Islet precursor cell (in vitro differentiated cells): ENCODE data around the gene IFT122.
A peak's percentile ranks its signal among the peaks of the same experiment; 100 is the strongest.

ENCODE experiments used
- DNase-seq: peaks from one replicate; pipeline ENCODE4 v3.0.0-alpha.2; 2018

Gene IFT122

DNA sequence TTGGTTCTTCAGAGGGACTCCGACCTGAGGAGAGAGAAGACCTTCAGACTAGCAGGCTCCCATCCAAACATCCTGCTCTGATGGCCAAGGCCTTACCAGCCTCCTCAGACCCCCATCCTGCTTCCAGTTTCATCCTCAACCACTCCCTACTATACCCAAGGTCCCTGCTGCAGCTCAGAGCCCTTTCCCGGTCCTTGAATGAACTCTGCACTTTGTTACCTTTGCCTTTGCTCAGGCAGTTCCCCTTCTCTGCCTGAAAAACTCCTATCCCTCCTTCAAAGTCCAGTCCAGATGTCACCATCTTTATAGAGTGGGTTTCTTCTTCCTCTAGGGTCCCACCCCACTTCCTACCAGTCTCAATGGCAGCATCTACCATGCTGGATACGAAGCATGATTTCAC is 24.6 kb upstream of the IFT122 start:
- DNase-seq = peak; percentile 15

DNA sequence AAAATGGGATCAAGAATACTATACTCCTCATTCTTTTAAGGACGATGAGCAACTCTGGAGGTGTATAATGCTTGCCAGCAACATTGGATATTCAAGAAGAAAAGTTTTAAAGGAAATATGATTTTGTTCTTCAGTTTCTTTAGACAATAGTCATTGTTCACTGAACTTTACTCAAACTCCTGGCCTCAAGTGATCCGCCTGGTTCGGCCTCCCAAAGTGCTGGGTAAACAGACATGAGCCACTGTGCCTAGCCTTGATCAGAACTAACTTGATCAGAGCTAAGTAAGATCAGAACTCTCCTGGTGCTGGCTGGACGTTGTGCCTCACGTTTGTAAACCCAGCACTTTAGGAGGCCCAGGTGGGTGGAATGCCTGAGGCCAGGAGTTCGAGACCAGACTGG is 24.2 kb upstream of the IFT122 start:
- DNase-seq = peak; percentile 28

DNA sequence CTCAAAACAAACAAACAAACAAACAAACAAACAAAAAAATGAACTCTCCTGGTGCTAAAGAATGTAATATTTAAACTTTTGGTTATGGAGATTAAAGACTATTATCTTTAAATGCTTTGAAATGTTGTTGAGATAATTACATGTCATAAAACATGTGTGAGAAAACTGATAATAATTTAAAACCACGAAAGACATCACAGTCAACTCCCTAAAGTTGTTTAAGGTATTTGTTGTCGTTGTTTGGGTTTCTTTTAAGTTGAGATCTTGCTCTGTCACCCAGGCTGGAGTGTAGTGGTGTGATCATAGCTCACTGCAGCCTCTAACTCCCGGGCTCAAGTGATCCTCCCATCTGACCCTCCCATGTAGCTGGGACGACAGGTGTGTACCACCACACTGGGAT is 23.6 kb upstream of the IFT122 start:
- peak; percentile 24 for DNase-seq

DNA sequence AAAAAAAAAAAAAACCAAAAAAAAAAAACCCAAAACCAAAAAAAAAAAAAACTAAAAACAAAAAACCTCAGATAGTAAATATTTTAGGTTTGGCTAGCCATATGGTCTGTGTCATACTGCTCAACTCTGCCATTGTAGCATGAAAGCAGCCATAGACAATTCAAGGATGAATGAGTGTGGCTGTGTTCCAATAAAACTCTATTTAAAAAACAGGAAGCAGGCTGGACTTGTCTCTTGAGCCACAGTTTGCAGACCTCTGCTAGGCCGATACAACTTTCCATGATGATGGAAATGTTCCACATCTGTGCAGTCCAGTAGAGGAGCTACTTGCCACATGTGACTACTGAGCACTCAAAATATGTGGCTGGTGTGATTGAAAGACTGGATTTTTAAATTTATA is 22.7 kb upstream of the IFT122 start:
- no peak for DNase-seq

DNA sequence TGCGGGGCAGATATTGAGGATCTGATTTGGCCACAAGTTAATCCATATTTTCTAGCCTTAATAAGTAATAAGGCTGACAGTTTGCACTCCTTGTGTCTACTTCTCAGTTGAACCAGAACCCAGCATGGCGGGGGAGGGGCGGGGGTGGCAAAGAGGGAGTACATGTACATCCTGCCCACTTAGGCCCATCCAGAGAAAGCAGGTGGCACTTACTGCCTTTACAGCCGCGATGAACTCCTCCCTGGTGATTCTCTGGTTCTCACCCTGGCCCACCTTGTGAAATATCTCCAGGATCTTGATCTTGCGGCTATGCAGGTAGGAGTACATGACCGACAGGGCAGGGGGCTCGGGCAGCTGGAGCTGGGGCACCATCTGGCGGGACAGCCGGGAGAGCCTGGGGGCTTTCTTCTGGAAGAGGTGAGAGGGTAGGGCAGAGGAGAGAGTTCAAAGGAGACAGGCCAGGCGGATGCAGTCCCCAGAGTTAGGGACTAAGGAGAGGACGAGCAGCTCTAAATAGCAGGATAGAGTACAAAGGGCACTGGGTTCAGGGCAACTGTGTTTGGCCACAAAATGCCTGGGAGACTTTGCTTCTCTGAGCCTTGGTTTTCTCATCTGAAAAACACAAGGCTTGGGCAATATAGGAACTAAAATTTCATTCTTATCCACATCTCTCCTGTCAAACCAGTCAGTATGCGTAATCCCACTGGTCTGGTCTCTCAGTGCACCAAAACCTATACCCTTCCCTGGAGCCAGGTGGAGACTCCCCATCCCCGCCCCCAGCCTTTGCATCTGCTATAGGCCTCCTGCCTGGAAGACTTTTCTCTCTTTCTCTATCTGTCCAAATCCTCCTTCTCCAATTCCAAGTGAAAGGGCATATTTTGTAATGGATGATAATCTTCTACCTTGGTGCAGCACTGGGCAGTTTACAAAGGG is 21.7 kb upstream of the IFT122 start:
- DNase-seq = peak; percentile 44

DNA sequence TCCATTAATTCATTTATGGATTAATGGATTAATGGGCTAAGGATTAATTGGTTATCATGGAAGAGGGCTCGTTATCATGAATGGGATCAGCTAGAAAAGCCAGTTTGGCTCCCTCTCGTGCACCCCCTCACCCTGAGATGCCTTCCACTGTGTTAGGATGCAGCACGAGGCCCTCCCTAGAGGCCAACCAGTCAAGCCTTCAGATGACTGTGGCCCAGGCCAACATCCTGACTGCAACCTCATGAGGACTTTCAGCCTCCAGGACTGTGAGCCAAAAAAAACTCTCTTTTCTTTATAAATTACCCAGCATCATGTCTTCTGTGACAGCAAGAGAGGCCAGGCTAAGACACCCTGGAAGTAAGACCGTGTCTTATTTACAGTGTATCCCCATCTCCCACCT is 20.5 kb upstream of the IFT122 start:
- DNase-seq = peak; percentile 29

DNA sequence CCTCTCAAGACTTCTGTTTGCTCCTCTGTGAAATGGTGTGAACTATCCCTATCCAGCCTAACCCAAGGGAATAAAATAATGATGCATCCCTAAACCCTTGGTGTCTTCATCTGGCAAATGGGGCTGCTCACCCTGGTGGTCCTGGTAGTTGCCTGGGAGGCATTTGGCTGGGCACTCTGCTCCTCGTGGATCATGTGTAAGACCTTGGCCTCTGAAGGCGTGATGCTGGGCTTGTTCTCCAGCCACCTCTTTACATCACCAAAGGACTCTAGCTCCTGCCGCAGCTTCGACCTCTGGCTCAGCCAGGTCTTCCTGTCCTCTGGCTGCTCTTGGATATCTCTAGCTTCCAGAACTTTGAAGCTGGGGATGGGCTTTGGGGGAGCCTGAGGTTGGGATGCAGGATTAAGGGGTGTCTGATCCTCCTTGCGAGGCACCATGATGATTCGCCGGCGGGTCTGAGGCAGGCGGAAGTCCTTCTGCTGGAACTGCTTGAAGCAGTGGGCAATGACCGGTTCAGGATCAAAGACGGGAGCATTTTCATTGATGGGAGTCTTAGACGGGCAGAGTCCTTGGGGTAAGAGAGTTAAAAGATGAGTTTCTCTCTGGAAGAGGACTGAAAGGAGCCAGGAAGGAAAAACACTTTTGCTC is 18.7 kb upstream of the IFT122 start:
- DNase-seq = peak; percentile 38

DNA sequence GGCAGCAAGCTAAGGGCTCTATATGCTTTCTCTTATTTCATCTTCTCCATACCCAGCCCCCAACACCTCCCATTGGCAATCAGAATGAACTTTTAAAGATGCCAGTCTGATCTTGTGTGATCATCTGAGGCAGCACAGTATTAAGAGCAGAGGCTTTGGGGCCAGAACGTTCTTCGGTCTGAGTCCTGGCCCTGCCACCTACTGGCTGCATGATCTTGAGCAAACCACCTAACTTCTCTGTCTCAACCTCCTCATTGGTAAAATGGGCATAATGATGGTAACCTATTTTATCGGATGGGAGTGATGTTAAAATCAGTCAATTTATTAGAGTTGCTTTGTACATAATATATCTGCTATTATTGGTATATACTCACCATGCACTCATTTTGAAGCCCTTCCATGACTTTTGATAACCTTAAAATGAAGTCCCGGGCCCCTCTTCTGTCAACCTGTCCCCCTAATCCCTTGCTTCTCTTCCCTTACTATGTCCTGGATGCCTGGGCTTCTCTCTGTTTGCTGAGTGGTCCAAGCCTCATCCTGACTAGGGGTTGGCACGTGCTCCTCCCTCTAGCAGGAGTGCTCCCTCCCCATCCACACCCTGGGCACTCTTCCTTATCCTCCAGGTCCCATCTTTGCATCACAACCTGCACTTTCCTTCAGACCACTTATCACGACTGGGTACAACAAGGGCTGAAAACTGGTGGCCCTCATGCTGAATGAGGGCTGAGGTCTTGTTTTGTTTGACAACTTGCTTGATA is 17.9 kb upstream of the IFT122 start:
- peak; percentile 32 for DNase-seq

DNA sequence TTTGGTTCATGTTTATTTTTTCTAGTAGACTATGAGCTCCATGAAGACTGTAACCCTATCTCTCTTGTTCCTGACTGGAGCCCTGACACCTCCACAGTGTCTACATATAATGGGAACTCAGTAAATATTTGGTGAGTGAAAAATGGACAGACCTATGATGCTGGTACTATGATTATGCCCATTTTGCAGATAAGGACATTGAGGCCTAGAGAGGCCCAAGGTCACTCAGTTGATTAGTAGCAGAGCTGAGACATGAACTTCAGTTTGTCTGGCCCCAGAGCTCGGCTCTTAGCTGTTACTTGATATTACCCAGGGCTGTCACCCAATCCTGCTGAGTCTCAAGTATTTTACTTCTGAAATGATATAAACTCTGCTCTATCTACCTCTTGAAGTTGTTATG is 17.1 kb upstream of the IFT122 start:
- peak; percentile 15 for DNase-seq

DNA sequence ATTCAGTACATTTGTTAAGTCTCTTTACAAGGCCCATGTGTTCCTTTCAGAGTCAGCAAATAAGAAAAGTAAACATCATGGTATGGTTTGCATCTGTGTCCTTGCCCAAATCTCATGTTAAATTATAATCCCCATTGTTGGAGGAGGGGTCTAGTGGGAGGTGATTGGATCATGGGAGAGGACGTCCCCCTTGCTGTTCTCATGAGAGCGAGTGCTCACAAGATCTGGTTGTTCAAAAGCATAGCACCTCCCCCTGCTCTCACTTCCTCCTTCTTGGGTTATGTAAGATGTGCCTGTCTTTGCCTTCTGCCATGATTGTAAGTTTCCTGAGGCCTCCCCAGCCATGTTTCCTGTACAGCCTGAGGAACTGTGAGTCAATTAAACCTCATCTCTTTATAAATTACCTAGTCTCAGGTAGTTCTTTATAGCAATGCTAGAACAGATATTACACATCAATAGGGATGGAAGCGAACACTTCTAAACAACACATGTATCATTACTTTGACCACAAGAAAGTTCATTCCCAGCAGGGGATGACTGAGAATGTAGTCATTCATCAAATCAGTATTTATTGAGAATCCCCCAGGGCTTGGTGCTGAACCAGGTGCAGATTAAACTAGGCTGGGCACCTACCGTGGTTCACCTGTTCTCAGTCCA is 15.7 kb upstream of the IFT122 start:
- DNase-seq = peak; percentile 46

DNA sequence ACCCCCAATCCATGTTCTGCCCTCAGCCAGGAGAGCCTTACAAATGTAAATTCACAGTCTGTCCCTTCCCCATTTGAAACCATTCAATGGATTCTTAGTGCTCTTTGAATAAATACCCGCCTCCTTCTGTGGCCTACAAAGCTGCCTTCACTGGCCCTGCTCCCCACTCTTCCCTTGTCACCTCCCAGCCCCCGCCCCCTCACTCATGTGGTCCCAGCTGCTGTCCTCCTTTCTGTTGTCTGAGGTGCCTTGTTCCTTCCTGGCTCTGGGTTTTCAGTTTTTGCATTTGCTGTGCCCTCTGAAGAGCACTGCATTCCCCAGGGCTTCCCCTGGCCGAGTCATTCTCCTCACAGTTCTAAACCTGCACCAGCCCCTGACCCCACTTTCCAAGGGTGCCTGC is 14.8 kb upstream of the IFT122 start:
- DNase-seq = peak; percentile 51

DNA sequence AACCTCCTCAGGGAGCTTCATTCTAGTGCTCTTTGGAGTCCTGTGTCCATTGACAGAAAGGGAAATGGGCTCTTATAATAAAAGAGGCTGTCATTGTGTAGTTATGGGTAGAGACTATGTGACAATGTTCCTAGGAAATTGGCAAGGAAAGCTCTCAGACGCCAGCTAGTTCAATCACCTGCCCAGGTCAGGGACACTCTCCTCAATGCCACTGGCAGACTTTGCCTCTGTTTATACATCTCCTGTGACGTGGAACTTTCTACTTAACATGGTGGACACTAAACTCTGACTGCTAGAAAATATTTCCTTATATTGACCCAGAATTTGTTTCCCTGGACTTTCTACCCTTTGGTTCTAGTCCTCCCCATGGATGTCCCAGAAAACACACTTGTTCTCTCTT is 14.4 kb upstream of the IFT122 start:
- no peak for DNase-seq

DNA sequence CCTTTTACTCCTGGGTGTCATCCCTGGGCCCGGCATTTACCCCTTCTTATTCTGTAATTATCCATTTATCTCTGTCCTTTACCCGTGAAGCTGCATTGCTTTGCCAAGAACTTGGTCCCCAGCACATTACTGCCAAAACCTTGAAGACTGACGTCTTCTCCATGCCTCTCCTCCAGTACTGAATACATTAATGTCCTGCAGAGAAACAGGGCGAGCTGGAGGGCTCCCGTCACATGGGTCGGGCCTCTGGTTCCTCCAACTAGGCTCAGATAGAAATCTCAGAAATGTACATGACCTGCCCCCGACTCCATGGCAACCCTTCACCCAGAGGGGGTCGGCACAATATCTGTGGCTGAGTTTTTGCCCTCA is 12.0 kb upstream of the IFT122 start:
- no peak for DNase-seq

DNA sequence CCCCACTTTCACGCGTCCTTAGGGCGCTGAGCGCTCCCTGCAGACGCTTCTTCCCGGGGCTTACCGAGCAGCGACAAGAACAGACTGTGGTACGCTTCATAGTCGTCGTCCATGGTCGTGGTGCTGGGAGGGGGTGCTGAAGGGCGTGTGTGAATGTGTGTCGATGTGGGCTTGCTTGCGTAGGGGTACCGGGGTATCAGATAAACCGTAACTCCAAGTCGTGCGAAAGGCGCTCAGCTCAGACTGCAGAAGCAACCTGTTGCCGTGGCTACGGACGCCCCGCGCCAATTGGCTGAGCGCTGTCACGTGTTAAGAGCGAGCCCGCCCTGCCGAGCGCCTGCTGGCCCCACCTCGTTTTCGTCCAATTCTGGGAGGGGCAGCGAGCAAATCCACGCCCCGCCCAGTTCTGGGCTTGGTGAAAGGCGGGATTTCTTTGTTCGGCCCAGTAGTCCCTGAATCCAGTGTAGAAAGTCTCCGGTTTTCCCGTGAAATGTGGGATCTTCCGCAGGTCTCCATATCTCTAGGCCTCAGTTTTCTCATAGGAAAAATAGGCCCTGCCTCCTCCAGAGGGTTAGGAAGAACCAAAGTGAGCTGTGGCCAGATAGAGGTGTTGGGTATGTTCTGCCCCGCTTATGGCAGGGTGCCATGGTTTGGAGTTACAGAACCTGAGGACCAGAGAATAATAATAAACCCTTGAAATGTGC is 11.5 kb upstream of the IFT122 start, which contains the start of gene EFCAB12:
EFCAB12 (minus strand) TSS at position 261 of the 704 bp plus-strand sequence; CDS start at position 113, 148 bp downstream.
- DNase-seq = peak; percentile 96

DNA sequence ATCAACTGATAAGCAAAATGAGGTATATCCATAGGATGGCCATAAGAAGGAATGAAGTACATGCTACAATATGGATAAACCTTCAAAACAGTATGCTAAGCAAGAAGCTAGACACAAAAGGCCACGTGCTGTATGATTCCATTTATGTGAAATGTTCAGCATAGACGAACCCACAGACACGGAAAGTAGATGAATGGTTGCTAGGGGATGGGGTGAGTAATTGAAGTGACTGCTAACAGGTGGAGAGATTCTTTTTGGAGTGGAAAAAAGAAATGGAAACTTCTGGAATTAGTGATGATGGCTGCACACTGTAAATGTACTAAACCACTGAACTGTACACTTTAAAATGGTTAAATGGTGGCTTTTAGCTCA is 11.0 kb upstream of the IFT122 start:
- no peak for DNase-seq

DNA sequence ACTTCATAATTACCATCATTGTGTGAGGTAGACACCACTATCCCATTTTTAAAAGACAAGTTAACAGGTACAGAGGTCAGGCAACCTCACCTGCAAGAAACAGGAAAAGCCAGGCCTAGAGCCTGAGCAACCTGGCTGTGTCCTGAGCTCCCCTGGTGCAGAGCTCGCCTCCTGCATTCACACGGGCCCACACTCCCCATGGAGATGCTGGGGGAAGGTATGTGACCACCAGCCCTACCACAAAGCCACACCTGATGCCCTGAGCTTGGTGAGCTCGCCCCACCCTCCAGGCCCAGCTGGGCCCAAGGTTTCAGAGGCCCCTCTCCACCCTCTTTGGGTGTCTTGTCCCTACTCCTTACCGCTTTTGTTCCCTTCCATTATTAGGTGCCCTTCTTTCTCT is 10.4 kb upstream of the IFT122 start:
- DNase-seq = no peak

DNA sequence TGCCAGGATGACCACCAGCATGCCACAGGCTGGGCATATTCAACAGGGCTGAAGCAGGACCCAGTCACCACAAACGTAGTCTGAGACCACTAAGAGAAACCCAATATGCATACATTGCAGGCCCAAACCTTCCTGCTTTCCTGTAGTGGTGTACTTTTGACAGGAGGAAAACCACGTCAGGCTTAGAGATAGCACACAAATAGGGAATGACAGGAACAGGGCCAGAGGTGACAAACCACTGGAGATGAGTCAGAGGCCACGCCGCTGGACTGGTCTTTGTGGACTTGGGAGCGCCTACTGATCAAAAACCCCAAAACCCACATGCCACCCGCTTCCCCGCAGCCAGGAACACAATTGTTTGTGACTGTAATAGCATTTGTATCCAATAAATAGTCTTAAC is 8.0 kb upstream of the IFT122 start:
- no peak for DNase-seq

DNA sequence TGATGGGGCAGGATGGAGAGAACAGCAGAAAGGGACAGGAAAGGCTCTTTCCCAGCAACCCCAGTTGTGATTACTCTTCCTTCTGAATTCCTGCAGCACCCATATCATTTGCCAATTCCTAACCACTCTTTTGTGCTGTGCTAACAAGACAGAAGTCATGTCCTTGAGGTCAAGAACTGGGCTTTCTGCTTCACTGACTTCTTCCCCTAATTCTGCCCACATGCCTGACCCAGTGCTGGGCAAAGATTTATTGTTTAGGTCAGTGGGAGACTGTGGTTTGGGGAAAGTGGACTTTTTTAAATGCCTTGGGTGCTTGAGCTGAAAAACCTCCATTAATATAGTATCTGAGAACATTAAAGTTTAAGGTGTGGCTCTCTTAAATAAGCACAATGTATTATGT is 7.4 kb upstream of the IFT122 start:
- DNase-seq = no peak

DNA sequence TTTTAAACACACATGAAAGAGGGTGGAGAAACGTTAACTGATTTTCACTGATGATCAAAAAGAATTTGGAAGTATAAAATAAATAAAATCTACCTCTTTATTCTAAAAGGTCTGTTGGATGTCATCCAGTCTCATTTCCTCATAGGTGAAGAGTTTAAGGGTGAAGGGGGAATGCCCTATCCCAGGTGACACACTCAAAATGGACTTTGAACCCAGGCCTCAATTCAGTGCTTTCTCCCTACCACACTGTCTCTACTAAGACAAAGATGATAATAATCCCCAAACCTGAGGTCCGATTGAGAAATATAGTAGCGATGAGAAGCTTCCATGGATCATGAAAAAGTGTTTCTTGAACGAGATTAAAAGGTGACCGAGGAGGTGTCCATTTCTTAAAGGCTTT is 6.5 kb upstream of the IFT122 start:
- DNase-seq = no peak

DNA sequence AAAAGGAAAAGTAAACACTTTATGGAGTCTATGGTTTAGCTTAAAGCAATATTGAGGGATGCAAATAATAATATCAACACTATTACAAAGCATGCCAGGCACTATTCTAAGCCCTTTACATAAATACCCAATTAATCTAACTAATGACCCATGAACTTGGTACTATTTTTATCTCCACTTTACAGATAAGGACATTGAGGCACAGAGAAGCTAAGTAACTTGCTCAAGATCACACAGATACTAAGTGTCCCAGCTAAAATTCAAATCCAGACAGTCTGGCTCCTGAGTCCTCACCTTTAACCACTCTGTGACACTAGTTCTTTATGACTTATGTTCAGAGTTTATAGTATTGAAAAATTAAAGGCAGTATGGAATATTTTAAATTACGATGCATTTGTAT is 5.9 kb upstream of the IFT122 start:
- no peak for DNase-seq

DNA sequence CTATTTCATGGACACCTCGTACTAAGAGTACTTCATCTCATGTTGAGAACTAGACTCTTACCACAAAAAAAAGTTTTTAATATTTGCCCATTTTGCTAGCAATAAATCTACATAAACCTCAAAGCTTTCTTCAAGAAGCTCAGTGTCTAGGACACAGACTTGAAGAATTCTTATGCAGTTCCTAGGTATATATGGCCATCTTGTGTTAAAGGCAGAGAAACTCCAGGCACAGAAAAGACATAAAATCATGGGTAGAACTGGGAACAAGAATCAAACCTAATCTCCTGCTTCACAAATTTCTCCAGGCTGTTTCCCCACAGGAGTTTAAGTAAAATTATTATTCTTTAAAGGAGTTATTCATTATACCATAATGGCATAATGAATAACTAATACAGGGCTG is 4.7 kb upstream of the IFT122 start:
- no peak for DNase-seq

DNA sequence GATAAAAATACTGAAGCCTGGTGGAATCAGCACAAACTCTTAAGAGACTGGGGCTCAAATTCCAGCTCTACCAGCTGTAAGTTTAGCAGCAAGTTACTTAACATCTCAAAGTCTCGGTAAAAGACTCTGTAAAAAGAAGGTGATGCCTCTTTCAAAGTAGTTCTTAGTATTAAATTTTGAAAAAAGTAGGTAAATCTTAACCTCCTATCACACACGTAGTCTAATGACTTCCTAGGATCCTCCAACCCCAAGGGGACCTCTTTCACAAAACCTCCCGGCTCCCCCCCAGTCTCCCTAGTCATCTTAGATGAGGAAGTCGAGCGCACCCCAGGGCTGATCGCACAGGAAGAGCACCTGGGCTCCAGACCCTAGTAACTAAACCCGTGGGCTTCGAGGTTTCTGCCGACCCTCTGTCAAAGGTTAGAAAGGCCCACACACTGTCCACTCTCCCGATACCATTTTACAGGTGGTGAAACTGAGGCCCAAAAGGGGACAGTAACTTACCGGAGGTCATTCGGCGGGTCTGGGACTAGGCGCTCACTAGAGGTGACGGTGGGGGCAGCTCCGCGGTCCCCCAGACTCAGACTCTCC is 703 bp upstream of the IFT122 start:
- DNase-seq = no peak
